NCI-H1092 treated with DMSO at 0.1 percent for 48 hours (cell line): ENCODE measurements around the gene TNC.

Experiments
- DNase-seq: peaks from one replicate; lab custom pipeline; 2025; lab: John Stamatoyannopoulos, UW

TNC gene

DNA sequence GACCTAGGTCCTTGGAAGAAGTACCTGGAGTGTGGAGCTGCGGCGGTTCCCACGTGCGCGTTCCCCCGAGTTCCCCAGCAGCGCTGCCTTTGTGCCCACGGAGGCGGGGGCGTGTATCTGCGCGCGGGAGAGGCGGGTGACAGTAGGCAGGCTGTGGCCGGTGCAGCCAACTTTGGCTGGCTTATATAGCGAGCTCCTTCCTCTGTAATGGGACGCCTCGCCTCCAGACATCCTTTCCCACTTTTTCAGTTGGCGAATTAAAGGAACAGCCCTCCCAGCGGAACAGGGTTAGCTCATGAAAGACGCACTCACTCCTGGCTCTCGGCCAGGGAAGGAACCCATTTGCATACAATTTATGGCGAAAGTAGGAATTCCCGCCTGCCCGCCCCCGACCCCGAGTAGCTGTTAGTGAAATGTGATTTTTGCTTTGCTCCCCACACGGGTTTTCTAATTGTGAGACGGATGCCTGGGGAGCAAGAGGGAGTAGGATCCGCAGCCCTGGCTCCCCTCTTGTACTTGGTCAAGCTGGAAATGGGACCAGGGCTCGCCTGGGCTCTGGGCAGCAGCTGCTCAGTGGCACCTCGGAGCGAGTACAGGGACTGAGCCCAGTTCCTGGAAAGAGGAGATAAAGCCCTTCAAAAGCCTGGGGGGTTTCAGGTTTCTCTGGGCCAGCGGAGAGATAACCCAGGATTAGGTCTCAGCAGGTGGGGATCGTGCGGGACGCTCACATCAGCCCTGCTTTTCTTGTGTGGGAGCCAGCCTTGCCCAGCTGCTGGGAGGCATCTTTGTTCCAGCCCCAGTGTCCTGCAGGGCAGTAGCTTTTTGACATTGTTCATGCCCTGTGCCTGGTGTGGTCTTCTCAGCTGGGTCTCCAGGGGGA, at the start of gene TNC:
TNC (minus strand) TSS at position 159 of the 880 bp plus-strand sequence. CDS start 27,139 bp downstream, outside the sequence.
- DNase-seq = peak; percentile 71

DNA sequence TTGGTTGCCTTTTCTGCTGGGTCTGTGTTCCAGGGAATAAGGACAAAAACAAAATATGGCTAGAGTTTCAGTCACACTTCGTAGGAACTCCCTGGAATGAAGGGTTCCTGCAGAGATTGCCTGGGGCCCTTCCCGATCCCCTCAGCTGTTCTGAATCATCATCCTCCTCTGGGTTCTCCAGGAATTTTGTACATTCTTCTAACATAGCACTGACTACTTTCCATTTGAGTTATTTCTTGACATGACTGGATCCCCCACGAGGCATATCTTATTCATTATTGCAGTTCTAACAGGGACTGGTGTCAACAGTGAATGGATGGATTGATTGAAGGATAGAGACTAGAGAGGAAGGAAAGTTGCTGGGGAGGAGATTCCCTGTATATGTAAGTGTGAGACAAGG, 49.2 kb upstream of the TNC start:
- DNase-seq = no peak

DNA sequence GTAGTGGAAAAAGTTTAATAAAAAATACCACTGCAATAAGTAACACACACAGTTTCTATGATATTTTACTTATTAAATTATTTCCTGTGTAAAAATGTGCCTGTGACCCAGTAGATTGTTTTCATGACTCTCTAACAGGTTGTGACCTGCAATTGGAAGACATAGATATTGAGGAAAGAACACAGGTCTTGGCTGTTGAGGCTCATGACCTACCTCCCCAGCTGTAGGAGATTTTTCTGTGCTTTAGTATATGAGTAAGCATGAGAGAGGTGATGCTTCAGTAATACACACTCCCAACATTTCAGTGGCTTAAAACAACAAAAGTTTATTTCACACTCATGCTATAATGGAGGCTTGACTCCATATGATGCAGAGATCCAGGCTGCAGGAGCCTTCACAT, 47.3 kb upstream of the TNC start:
- no peak for DNase-seq

DNA sequence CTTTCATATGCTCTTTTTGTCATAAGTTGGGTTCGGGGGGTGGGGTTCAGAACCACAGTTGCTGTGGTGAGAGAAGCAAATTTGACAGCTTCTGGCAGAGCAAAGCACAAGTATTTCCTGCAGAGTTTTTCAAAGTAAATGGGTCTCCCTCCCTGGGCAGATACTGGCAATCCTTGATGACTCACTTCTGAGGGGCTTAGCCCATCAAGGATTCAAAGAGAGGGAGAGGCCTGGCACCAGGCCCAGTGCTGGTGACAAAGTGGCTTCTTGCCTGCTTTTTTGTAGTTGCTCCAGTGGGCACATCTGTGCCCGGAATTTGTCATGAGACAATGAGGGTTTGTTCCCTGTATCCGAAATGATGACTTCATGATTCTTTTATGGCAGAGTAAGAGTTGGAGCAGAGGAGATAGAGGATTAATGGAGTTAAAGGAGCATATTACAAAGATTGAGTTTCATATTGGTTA, 46.6 kb upstream of the TNC start:
- no peak for DNase-seq

DNA sequence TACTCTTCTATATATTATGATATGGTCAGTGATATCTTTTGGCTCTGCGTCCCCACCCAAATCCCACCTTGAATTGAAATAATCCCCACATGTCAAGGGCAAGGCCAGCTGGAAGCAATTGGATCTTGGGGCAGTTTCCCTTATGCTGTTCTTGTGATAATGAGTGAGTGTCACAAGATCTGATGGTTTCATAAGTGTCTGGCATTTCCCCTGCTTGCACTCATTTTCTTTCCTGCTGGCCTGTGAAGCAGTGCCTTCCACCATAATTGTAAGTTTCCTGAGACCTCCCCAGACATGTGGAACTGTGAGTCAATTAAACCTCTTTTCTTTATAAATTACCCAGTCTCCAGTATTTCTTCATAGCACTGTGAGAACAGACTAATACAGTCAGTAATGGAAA, 45.0 kb upstream of the TNC start:
- no peak for DNase-seq

DNA sequence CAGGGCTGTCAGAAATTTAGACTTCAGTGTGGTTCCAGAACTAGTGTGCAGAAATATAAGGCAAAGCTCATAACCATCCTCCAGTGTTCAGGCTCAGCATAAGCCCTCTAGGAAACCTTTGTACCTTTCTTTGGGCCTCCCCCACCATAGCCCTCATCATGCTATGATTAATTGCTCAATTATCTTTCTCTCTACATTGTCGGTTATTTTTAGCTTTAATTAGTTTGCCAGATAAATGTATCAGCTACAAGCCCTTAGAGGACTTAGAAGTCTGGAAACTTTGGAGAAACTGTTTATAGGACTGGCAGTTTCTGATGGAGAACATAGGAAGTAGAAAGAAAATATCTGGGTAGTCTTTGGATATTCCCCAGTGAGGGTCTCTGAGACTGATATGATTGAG, 43.5 kb upstream of the TNC start:
- DNase-seq = no peak

DNA sequence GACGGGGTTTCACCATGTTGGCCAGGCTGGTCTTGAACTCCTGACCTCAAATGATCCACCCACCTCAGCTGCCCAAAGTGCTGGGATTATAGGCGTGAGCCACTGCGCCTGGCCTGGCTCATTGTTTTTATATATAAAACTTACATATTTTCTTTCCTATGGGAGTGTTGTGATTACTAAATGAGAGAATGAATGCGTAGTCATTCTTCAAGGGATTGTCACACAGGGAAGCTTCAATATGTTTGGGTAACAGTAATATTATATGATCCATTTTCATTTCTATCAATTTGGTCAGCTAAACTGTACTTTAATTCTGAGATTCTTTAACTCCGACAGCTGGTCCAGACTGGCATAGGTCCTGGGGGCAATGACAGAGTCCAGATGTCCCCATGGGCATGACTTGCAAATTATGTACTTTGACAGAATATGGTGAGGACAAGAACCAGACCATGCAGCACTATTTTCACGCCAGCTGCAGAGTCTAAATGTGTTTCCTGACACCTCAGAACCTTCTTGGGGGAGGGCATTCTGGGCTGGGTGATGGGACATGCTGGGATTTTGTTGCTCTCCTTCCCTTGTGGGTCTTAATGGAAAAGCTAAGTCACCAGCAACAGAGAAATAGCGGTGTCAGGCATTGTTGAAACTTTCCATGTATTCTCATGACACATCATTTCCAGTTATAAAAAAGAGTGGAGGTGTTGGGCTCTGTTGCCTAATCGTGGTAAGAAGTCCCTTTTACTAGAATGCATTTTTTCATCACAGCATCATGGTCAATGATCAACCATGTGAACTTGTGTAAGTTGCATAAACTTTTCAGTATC, 40.9 kb upstream of the TNC start:
- no peak for DNase-seq

DNA sequence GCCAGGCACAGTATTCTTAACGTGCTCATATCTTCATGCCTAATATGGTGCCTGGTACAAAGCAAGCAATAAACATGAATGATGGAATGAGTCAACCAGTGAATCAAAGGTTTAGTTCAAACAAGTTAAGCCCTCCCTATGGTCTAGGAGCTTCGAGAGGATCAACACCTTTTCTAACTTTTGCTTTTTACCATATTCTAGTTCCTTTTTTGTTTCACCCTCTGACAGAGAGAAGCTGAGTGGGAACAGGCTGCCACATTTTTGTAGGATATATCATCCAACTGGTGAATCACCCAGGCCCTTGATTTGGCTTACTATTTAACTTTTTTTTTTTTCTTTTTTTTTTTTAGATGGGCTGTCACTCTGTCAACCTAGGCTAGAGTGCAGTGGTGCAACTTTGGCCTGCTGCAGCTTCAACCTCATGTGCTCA, 39.3 kb upstream of the TNC start:
- no peak for DNase-seq

DNA sequence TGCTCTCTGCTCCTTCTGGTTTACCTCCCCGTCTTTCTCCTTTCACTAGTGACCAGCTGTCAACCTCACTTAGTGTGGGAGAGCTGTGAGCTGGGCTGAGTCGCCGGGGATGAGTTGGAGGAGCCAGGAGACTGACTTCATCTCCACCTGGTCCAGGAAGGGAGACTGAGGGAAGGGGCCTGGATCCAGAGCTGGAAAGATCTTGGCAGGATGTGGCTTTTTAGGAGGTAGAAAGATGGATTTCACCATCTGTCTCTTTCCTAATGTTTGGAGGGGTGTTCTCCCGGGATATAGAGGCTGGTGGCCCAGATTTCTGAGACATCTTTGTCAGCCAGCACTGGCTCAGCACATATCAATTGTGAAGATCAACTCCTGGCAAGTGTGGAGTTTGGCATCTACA, 37.1 kb upstream of the TNC start:
- DNase-seq = no peak

DNA sequence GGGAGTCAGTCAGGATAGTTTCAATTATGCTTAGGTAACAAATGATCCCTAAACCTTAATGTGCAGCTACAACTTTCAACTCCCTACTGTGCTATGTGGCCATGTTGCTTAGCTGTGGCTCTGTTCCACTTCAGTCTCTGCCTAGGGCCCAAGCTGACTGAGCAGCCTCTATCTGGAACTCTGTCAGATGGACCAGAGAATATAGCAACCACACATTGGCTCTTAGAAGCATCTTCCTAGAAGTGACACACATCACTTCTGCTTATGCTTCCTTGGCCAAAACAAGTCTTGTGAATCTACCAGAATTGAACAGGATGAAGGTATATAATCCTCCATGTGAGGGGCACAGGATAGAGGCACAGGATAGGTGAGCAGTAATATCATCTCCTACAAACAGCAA, 36.7 kb upstream of the TNC start:
- DNase-seq = no peak

DNA sequence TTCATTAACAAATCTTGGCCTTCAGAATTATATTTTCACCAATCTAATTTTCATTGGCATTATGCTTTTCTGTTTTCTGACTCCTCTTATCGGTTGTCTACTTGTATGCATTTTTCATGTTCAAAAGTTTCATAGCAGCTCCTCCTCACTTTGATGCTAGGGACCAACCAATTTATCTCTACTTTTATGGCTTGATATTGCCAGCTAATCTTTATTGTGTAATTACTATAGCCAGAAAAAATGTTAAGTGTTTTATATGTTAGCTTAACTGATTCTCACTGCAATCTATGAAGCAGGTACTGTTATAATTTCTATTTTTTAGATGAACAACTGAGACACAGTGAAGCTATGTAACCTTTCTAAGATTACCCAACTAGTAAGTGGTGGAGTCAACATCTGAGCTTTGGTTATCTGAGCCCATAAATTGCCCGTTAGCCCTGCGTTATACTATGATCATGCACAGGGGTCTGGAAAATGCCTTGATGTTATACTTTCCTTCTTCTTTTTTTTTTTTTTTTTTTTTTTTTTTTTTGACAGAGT, 34.4 kb upstream of the TNC start:
- no peak for DNase-seq

DNA sequence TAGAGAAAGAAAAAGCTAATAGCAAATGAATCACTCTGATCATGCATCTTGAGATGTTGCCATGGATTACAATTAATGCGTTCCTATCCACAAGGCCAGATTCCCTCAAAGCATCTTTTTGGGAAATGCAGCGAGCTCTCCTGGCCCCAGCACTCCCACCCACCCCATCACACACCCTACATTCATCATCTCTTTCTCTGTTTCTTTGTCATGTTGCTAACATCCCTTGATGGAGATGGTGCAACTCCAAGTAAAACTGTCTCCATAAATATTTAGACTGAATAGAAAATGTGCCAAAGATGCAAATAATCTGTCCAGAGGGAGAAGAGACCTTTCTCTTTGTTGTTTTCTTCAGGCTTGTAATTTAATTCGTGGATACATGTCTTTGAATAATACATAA, 30.8 kb upstream of the TNC start:
- DNase-seq = no peak

DNA sequence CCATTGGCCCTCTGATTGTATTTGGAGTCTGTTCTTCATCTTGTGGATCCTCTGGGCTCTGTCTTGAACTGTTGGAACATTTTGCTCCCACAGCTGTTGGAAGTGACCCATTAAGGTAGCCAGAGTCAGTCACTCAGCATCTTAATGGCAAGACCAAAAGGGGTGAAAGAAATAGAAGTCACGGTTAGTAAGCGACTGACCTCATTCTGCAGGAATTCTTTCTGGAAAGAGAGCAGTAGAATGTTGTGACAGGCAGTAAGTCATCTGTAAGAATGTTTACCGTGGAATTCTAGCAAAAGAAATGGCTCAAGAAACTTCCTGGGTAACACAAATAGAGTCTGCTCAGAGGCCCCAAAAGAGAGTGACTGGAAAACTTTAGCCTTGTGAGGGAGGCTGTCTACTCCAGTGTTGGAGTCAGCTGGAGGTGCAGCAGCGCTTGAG, 28.6 kb upstream of the TNC start:
- no peak for DNase-seq

DNA sequence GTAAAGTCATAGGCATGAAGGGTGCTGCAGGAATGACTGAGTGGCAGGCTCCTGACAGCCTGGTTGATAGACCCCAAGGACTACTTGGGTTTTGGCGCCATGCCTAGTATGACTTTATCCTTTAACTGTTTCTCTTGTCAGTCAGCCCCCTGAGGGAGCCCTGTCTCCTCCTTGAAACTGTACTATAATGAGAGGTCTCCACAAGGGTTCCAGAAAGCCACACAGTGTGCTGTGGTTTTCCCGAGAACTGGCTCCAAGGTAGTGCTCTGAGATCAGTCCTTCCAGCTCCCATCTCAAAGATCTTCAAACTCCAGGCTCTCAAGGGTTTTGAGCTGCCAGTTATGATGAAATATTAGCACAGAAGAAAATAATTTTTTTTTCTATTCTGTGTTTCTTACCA, 26.7 kb upstream of the TNC start:
- no peak for DNase-seq

DNA sequence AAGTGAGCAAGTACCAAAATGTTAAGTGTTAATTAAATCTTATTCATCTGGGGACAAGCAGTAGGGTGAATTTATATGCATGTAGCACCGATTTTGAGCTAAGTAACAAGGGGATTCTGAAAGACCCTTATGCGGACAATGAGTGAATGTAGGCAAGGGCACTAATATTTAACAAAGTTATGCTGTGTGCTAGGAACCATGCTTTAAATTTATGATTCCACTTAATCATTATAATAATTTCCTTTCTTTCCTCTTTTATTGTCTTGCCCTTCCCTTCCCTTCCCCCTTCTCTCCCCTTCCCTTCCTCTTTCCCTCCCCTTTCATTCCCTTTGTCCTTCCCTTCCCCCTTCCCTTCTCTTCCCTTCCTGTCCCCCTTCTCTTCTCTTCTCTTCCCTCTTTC, 25.7 kb upstream of the TNC start:
- DNase-seq = no peak

DNA sequence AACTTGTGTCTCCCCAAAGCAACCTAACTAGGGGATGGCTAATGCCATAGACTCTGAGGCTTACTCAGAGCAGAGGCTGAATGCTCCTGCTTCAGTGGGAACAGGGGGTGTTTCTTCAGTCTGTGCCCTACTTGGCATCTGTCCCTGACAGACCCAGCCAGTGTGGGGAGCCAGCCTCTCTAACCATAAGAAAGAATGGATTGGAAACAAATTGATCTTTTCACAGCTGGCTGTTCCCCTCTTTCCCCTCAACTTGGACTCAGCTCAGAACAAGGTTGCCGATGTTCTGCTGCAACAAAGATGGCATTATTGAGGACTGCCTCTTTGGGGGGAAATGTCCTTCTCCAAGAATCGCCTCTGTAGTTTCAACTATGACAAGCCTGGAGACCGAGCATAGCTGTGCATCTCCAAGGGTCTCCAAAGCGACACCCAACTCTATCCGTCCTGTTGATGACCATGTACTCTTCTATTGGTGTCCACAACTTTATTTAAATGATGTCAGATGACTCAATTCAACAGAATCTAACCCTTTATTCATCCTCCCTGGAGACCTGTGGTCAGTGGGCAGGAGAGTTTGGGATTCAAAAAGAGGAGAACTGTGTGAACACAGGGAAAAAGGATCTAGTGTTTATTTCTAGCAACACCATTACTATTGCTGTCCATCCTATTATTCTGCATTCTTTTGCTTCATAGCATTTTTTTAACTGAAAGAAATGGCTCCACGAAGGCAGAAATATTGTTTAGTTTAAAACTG, 24.7 kb upstream of the TNC start:
- no peak for DNase-seq

DNA sequence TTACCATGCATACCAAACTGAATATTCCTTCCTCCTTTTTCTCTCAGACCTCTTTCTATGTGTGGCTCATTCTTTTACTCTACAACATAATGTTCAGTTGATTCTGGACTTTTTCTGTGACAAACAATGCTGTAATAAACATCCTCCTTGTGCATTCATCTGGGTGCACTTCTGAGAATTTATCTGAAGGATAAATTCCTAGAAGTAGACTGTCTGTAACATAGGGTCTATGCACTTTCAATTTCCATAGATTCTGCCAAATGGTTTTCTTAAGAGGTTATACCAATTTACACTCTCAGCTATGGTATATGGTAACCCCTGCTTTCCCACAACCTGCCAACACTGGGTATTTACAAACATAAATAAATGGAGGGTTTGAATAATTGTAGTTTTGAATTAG, 24.1 kb upstream of the TNC start:
- DNase-seq = no peak

DNA sequence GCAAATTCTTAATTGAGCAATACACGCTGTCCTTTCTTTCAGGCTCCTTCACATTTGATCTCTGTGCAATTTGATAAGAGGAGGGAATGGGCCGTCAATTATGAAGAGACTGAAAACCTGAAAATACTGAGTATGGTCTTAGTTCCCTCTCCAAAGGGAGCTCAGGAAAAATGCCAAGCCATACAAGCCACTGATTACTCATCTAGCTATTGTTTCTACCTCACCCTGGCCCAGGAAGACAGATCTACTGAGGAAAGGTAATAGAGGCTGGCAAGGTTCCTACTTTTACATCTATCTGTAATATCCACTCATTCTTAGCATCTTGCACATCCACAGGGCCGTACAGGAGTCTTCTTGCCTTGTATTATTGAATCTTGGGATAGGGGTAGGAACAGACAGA, 23.7 kb upstream of the TNC start:
- DNase-seq = no peak

DNA sequence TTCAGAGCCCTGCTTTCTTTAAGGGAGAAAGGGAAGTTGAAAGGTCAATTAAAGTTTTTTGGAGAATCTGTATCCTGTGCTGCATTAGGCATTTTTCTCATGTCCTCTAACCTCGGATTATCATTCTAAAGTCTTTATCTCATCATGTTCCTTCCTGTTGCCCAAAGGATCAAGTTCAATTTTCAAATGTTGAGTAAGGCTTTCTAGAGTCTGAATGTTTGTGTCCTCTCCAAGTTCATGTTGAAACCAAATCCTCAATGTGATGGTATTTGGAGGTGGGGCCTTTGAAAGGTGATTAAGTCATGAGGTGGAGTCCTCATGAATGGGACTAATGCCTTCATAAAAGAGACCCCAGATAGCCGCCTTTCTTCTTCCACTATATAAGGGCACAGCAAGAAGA, 20.2 kb upstream of the TNC start:
- no peak for DNase-seq

DNA sequence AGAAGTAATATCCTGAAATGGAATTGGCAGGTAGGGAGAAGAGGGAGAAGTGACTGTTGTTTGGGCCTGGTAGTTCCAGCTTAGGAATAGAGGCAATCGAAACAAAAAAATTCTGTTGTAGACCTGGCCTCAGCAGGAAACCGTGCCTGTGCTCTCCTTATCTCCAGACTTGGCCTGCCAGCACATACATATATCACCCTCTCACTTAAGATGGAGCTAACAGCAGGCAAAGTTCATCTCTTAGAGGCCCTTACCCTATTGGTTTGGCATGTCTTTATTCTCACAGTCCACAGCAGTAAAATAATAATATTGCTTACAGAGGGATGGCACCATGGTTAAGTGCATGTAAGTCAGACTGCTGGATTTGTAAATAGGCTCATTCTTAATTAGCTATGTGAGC, 19.6 kb upstream of the TNC start:
- no peak for DNase-seq

DNA sequence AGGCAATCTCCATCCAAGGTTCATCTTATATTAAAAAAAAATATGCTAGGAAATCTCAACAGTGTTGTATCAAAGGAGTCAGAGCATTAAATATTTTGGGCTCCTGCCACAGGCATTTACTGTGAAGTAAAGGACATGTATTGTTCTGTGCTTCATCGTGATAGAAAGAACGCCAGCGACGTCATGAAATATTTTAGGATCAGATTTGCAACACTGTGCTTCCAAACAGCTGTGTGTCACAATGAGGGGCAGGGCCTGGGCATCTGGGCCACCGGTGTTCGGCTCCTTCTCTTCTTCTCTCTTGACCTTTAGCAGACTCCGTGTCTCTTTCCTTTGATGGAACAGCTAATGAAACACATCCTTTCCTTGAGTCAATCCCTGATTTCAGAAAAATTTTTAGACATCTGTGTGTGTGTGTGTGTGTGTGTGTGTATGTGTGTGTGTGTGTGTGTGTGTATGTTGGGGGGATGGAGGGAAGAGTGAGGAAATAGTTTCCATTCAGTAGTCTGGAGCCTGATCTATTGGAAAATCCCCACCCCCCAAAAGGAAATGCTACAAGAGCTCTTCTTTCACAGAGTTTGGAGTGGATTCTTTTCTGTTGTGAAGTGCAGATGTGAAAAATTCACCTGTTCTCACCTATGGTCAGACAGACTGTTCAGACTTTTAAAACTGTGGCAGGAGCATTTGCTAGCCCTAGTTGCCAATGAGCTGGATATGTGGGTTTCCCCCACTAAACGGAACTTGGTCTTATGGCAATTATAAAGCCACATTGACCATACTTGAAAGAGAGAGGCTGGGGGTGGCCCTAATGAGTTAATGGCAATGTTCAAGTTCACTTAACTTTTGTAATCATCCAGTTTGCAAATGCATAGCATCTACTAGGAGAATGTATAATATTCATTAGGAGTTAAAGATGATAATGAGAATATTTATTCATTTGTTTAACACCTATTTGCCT, 18.1 kb upstream of the TNC start:
- DNase-seq = no peak
